Forelimb muscle (tissue), 1 donor: ENCODE data around the gene AIFM3. TPM values are rescaled to one million over a fixed set of nuclear protein-coding genes. Genes with fewer than 3 reads are reported as not detected.
"Not testable (repeated sequence)": the region's sequence is repeated elsewhere in the genome, so short reads cannot be mapped to it uniquely, and the experiment has no call there.

Source experiments
- DNase-seq: peaks from one replicate; pipeline ENCODE4 v3.0.0-alpha.2; 2013; ENCODE audit warnings: low read depth
- polyA plus RNA-seq: library from polyadenylated mRNA; unstranded; fragments of 120-200 nt; gene quantifications from one replicate; pipeline ENCODE4 v1.2.1, GENCODE V29; 2013; ENCODE audit not compliant: insufficient read length

AIFM3 gene
- polyA plus RNA-seq, 1 donor: 0.19 TPM

DNA sequence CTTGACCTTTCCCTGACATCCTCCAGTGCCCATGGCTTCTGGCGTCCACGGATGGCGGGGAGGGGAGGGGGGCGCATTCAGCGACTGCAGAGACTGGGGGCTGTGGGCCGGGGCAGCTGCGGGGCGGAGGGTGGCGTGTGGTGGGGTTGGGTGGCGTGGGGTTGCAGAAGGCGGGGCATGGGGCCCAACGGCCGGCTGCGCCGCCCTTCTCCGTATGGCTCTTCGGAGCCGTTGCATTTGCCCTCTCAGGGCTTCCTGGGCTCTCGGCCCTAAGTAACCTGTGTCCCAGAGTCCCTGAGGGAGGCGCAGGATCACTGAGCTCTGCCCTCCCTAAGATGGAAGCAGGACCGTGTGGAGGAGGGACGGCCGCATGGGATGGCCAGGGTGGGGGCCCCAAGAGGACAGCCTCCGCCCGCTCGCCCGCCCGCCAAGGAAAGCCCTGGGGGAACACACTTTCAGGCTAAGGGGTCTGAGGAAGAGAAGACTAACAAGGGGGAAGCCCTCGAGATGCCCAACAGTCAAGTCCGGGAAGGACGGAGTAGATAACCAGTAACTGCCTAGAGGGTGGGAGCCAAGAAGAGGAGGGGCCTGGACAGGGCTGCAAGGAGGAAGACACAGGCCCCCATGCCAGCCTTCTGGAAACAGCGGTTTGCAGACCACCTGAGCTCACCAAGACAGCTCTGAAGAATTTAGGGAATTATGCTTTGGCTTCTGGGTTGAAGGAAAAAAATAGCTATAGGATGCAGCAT is 9.2 kb upstream of the AIFM3 start:
- no peak for DNase-seq

DNA sequence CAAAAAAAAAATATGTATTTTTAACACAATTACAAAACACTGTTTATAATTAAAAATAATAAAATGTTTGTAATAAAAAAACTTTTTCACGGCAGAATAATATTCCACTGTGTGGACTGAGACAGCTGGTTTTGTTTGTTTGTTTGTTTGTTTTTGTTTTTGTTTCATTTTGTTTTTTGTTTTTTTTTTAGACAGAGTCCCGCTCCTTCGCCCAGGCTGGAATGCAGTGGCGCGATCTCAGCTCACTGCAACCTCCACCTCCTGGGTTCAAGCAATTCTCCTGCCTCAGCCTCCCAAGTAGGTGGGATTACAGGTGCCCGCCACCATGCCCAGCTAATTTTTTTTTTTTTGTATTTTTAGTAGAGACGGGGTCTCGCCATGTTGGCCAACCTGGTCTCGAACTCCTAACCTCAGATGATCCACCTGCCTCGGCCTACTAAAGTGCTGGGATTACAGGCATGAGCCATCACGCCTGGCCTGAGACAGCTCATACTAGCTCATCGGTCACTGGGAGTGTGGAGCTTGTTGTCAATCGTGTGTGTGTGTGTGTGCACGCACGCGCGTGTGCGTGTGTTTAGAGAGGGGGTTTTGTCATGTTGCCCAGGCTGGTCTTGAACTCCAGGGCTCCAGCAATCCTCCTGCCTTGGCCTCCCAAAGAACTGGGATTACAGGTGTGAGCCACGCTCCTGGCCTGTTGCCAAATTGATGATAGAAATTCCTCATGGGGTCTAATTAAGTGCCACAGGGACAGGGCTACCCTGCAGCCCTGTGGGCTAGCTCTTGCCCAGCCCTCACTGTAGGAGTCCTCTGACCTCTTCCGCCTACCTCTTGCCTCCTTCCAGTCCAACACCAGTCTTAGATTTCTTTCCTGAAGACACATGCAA is 7.2 kb upstream of the AIFM3 start:
- no peak for DNase-seq

DNA sequence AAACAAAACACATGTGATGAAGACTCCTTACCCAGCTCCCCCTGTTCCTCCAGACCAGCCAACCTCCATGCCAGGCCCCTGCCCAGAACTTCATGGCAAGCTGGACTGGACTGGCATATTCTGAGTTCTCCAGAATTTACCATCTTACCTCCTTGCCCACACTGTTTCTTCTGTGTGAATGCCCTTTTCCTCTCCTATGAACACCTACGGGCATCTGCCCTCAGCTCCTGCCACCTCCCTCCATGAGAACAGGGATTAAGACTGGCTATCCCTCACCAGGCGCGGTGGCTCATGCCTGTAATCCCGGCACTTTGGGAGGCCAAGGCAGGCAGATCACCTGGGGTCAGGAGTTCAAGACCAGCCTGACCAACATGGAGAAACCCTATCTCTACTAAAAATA is 6.4 kb upstream of the AIFM3 start:
- no peak for DNase-seq

DNA sequence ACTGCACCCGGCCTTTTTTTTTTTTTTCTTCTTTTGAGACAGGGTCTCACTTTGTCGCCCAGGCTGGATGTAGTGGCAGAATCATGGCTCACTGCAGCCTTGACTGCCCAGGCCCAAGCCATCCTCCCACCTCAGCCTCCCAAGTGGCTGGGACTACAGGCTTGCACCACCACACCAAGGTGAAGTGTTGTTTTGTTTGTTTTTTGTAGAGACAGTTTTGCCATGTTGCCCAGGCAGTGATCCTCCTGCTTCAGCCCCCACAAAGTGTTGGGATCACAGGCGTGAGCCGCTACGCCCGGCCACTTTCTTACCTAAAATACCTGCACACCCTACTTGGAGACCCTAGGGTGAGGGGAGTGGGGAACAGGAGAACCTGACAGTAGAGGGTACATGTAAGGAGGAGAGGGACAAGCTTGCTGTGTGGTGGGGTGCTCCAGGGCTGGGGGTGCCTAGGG is 4.5 kb upstream of the AIFM3 start:
- no peak for DNase-seq

DNA sequence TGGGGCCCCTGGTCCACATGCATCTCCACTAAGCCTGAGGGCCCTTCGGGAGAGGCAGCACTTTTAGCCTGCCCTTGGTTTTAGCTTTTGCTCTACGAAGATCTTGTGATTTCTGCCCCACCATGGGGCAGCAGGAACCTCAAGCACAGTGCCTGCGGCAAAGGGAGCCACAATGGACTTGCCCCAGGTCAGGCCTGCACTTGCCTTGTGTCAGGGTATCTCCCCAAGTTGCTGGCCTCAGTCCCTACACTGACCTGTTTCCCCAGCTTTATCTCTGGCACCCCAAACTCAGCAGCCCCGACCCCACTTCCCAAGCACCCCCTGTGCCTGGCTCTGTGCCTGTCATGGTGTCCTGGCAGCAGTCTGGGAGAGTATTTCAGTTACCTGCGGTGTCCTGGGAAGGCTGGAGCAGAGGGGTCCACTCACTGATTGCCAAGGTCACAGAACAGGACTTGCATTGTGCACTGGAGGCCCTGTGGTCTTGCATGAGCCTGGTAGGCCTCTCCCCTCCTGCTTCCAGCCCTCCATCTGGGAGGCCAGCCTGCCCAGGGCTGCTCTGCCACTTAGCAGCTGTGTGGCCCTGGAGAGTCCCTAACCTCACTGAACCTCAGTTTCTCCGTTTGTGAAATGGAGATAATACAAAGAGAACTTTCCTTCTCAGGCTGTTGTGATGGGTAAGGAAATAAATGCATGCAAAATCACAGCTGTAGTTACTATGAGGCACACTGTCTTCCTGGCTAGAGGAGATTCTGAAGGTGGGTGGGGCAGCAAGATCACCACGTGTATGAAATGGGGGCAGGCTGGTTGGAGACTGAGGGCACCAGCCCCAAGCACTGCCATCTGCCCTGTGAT is 3.6 kb upstream of the AIFM3 start:
- no peak for DNase-seq

DNA sequence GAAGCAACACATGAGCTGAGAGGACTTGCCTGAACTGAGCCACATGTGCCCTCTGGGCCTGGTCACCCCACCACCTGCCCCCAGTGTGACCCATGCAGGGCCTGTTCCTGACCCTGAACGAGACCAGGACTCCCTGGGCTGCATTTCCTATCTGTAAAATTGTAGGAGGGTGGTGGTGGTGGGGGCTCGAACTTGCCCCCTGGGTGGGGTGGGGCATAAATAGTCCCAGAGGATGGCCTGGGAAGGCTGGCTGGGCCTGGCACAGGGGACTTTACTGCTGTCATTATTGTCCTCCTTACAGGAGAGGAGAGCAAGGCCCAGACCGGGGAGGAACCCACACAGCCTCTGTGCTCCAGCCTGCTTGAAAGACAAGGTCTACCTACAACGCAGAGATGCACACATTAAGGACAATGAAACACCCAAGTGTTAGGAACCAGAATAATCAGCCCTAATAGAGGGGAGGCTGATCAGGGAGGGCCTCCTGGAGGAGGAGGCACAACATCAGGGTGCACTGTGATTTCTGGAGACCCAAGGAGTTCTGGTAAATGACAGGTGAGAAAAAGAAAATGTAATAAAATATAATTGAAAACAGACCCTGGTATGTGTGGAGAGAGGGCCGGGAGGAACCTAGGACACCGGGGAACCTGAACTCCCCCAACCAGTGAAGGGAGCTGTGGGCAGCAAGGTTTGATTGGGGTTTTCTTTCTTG is 2.8 kb upstream of the AIFM3 start:
- DNase-seq: no peak

DNA sequence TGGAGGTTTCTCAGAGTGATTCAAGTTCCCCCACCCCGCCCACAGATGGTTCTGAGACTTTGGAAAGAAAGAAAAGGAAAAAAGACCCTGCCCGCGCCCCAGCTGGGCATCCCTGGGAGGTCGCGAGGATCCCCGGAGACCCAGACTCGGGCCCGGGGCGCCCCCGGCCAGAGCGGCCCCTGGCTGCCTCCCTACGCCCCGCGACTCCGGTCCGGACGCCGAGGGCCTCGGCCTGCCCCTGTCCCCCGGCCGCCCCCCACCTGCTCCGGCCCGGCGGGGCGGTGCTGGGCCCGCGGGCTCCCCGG is 2.3 kb upstream of the AIFM3 start:
- DNase-seq: no peak

DNA sequence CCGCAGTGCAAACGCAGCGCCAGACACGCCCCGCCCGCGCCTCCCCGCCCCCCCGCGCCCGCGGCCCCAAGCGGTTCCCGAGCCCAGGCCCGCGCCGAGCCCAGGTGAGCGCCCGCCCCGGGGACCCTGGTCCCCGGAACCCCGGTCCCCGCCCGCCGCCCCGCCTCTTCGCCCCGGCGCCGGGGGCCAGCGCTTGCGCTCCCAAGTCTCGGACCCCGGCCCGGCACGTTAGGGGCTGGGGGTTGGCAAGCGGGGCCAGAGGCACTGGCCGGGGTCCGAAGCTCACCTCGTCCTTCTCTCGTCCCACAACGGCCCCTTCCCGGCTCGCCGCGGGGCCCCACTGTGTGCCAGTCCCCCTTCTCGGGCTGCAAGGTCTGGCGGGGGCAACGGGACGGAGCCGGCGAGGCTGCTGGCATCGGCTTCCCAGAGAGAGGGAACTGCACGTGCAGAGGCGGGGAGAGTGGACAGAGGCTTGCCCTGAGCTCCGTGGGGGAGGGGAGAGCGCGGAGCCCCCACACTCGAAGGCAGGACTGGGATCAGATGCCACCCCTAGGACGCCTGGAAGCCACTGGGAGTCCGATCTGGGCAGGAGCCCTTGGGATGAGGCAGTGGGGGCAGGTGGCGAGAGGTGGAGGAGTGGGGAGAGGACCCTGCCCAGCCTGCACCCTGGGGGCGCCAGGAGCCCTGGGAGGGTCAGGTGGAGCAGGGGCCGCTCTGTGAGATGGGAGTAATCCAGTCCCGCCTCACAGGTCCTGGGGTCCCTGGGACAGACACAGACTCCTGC is 1.8 kb upstream of the AIFM3 start:
- DNase-seq: no peak

DNA sequence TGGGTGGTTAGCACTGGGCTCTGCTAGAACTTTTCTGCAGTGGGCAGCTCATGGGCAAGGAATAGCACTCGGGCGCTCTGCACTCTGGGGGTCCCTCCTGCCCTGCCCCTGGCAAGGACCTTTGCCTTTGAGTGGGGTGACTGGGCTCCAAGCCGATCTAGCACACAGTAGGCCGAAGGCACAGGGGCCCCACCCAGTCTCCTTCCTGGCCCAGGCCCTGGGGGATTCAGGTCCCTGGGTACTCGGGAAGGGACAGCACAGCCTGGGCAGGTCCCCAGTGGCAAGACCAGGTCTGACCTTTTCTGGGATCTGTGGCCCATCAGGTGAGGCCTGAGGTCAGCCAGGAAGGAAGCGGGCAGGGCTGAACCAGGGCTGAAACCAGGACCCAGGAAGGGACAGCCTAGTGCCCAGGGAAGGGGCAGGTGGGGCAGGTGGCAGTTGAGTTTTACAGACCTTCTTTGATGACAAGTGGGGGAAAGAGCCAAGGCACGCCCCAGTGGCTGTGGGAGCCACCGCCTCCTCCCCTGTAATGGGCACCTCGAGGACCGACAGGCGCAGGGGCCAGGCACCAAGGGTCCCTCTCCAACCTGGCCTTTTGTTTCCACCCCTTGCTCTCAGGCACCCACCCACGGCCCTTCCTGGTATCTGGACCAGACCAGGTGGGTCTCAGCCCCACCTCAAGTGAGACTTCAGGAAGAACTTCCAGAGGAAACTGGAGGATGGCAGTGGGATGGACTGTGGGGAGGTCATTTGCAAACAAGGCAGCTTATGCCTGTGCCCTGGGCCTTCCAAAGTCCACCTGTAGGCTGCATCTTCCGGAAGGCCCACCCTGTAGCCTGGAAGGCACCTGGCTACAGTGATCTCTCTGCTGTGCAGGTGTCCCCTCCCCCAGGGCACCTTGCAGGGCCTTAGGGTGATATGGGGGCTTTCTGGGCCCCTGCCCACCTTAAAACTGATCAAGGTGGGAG is 883 bp upstream of the AIFM3 start:
- DNase-seq: no peak

DNA sequence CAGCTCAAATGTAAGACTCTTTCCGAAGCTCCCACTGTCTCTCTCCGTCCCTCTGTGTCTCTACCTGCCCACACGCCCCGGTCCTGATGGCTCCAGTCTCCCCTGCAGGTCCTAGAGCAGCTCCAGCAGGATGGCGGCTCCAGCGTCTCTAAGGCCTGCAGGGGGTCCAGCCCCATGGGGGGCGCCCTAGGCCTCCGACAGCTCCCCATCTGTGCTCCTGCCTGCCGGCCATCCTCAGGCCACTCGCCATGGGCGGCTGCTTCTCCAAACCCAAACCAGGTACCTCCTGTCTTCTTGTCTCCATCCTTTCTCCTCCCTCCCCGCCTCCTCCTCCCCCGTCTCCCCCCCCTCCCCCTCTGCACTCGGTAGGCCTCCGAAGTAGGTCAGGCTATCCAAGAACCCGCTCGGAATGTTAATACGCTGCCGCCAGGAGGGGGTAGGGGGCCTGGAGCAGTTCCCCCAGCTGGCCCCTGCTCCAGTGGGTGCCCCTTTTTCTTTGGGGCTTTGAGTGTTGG is 699 bp downstream of the AIFM3 start:
- DNase-seq: no peak

DNA sequence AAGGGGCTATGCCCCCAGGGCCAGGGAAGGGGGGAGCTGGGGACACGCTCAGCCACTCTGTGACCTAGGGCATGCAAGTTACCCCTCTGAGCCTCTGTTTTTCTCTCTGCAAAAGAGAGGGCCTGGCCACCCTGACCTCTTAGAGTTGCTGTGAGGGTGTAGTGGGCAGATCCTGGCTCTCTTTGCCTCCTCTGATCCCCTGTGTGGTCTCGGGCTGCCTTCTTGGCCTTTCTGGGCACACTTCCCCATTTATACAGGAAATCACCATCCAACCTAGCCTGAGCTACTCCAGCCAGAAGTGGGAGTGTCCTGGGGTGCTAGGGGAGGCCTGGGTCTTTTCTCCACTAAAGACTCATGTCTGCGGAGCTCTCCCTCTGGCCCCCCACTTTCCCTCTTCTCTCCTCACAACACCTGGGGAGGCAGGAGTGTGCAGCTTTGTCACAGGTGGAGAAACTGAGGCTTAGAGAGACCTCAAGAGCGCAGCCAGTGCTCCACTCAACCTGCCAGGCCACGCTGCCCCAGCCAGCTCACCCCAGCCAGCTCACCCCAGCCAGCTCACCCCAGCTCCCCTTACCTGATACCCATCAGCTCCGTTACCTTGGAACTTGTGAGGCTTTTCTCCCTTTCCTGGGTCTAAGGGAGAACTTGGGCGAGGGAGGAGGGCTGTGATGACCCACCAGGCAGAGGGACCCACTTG is 1.4 kb downstream of the AIFM3 start:
- DNase-seq: no peak

DNA sequence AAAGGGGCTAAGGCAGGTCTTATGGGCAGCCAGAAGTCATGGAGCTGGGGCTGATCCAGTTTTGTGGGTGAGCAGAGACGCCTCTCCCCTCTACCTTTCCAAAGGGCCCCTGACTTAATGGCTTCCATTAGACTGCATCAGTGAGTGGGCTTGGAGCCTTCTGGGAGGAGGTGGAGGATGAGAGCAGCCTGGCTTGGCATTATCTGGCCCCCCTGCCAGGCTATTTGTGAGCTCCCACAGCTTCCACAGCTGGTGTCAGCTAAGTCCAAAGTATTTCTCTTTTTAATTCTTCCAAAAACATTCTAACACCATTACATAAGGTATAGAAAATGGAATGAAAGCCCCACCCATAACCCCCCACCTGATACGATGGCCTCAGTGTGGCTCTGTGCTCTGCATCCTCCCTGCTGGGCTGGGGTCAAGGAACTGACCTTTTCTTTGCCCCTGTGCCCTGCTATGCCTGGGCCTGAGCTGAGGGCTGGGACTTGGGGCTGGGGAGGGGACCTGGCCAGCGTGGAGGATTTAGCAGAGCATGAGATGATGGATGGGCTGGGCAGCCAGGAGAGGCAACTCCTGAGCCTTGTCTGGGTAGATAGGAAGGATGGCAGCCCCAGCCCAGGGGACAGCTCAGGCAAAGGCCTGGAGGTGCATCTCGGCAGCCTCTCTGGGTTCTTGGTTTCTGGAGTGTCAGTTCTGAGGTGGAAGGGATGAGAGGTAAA is 4.0 kb downstream of the AIFM3 start:
- no peak for DNase-seq

DNA sequence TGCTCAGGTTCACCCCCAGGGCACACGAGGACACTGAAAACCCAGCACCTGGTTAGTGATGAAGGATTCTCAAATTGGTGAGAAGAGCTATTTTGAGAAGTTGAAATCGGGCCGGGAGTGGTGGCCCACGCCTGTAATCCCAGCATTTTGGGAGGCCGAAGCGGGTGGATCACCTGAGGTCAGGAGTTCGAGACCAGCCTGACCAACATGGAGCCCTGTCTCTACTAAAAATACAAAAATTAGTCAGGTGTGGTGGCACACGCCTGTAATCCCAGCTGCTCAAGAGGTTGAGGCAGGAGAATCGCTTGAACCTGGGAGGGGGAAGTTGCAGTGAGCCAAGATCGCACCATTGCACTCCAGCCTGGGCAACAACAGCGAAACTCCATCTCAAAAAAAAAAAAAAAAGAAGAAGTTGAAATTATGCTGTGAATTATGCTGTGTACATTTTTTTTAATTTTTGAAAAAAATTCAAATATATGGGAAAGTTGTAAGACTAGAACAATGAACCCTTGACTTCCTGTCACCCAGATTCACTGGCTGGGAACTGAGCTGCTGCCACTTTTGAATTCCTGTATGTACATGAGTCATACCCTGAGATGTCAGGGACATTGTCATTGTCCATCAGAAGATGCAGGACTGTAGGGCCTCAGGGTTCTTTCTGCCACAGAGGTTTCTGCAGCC is 5.1 kb downstream of the AIFM3 start:
- DNase-seq: not testable (repeated sequence)

DNA sequence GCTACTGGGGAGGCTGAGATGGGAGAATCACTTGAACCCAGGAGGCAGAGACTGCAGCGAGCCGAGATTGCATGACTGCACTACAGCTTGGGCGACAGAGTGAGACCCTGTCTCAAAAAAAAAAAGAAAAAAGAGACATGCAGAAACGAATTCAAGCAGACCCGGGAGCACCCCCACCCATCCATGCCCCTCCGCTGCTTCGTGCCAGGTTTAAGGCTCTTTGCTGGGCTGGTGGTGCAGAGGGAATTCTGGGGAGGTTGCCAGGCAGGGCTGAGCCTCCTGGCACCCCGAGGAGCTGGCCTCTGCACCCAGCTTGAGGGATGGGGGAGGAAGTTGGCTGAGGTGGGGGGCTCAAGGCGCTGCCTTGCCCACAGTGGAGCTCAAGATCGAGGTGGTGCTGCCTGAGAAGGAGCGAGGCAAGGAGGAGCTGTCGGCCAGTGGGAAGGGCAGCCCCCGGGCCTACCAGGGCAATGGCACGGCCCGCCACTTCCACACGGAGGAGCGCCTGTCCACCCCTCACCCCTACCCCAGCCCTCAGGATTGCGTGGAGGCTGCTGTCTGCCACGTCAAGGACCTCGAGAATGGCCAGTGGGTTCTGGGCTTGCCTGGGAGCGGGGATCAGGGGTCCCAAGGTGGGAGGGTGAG is 6.0 kb downstream of the AIFM3 start:
- DNase-seq: no peak

DNA sequence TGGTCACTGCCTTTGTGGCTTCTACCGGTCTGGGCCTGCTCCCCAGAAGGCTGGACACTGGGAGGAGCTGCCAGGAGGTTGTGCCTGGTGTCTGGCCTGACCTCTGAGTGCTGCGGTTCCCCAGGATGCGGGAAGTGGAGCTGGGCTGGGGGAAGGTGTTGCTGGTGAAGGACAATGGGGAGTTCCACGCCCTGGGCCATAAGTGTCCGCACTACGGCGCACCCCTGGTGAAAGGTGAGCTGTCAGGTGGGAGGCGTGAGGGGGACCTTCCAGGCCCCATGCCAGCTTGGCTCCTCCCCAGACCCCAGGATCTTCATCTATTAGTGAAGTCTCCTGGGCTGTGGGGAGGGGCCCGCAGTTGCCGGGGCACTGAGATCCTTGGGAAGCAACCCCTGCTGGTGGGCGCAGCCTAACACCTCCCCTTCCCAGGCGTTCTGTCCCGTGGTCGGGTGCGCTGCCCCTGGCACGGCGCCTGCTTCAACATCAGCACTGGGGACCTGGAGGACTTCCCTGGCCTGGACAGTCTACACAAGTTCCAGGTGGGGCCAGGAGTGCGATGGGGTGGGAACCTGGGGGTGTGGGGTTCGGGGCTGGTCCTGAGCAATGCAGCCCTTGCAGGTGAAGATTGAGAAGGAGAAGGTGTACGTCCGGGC is 6.7 kb downstream of the AIFM3 start:
- DNase-seq: no peak

DNA sequence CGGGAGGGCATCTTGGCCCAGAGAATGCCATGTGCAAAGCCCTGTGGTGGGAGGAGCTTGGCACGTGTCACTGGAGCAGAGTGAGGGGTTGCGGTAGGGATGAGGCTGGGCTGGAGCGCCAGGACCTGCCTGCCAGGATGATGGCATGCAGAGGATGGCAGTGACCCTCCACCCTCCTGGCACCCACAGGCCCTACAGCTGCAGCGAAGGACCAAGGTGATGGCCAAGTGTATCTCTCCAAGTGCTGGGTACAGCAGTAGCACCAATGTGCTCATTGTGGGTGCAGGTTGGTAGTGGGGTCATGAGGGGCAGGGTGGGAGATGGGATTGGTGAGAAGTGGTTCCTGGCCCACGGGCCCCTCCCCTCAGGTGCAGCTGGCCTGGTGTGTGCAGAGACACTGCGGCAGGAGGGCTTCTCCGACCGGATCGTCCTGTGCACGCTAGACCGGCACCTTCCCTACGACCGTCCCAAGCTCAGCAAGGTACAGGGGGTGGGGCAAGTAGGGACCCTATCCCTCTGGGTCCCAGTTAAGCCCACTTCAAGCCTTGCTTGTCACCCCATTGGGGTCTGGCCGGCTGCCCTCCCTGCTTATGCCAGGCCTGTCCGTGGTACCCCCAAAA is 7.4 kb downstream of the AIFM3 start:
- no peak for DNase-seq
